PFSK-1 (cell line): Measurements from ENCODE around the gene PDE2A.

Experiments used
- POLR2AphosphoS5 ChIP-seq: IDR thresholded peaks from 2 replicates; pipeline ENCODE4 v1.6.1; 2012; ENCODE audit warnings: low read depth, mild to moderate bottlenecking, control low read depth, low read length, moderate library complexity
- TAF1 ChIP-seq: IDR thresholded peaks from 2 replicates; pipeline ENCODE4 v1.6.1; 2012; ENCODE audit warnings: low read length, control low read depth, borderline replicate concordance; ENCODE audit not compliant: insufficient read depth
- TF ChIP-seq, protein P1 (sequence below), 2 experiments: IDR thresholded peaks; 2 replicates each; pipeline versions ENCODE4 v1.6.1 to v1.8.0; 2011 to 2012; ENCODE audit warnings: low read depth in 2 of 2, low read length in 2 of 2, control low read depth in 1 of 2, inconsistent platforms in 1 of 2, mild to moderate bottlenecking in 1 of 2, moderate library complexity in 1 of 2; ENCODE audit not compliant: insufficient read depth in 1 of 2

DNA sequence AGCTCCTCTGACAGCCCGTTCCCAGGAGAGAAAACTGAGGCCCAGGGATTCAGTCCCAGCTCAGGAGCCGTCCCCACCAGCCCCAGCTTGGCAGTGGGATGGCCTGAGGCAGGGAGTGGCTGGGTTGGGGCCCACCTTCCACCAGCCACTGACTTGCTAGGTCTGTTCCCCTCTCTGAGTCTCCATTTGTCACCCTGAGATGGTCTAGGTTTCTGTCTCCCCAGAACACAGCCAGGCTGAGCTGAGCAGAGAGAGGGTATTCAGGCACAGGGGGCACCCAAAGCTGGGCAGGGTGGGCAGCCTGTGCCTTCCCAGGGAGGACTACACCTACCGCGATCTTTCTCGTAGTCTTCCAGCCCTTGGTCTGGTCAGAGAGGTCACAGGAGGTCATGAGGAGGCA lies 95.7 kb downstream of the PDE2A start:
- TF ChIP-seq TAF1, result no peak
- TF ChIP-seq POLR2AphosphoS5, result no peak
- TF ChIP-seq, protein P1, sequence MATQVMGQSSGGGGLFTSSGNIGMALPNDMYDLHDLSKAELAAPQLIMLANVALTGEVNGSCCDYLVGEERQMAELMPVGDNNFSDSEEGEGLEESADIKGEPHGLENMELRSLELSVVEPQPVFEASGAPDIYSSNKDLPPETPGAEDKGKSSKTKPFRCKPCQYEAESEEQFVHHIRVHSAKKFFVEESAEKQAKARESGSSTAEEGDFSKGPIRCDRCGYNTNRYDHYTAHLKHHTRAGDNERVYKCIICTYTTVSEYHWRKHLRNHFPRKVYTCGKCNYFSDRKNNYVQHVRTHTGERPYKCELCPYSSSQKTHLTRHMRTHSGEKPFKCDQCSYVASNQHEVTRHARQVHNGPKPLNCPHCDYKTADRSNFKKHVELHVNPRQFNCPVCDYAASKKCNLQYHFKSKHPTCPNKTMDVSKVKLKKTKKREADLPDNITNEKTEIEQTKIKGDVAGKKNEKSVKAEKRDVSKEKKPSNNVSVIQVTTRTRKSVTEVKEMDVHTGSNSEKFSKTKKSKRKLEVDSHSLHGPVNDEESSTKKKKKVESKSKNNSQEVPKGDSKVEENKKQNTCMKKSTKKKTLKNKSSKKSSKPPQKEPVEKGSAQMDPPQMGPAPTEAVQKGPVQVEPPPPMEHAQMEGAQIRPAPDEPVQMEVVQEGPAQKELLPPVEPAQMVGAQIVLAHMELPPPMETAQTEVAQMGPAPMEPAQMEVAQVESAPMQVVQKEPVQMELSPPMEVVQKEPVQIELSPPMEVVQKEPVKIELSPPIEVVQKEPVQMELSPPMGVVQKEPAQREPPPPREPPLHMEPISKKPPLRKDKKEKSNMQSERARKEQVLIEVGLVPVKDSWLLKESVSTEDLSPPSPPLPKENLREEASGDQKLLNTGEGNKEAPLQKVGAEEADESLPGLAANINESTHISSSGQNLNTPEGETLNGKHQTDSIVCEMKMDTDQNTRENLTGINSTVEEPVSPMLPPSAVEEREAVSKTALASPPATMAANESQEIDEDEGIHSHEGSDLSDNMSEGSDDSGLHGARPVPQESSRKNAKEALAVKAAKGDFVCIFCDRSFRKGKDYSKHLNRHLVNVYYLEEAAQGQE (IDR thresholded peaks at IDR 0.05; ENCODE audit: insufficient read depth in 1 of 2, low read depth in 2 of 2, low read length in 2 of 2), result no peak
